Sigmoid colon (tissue), 7 donors: Measurements from ENCODE around the gene MYO15A. TPM values are rescaled to one million over a fixed set of nuclear protein-coding genes. Genes with fewer than 3 reads are reported as not detected.

ENCODE experiments used
- DNase-seq: peaks from one replicate; pipeline ENCODE4 v3.0.0-alpha.2; 2019
- H3K27ac ChIP-seq, 4 donors: fragments of 200-600 bp; sonication (generic); one replicate each; pipeline ENCODE4 v1.5.1; 2016 to 2019; ENCODE audit warnings: mild to moderate bottlenecking in 1 of 4
- H3K27me3 ChIP-seq, 3 donors: fragments of 200-600 bp; sonication (generic); one replicate each; pipeline ENCODE4 v1.5.1; 2019; ENCODE audit warnings: mild to moderate bottlenecking in 1 of 3
- H3K36me3 ChIP-seq, 4 donors: fragments of 200-600 bp; sonication (generic); one replicate each; pipeline ENCODE4 v1.5.1; 2016 to 2019
- H3K4me1 ChIP-seq, 4 donors: fragments of 200-600 bp; sonication (generic); one replicate each; pipeline ENCODE4 v1.5.1; 2017 to 2019
- H3K4me3 ChIP-seq, 4 donors: fragments of 200-600 bp; sonication (generic); one replicate each; pipeline ENCODE4 v1.5.1; 2017 to 2019; ENCODE audit warnings: mild to moderate bottlenecking in 2 of 4, moderate library complexity in 1 of 4
- H3K9me3 ChIP-seq, 4 donors: fragments of 200-600 bp in 3 of 4; sonication (generic) in 3 of 4; one replicate each; pipeline versions ENCODE4 v1.5.1 to v1.6.1; 2013 to 2019
- CTCF ChIP-seq, 4 experiments: fragments of 450-650 bp in 3 of 4; fragments of 200-600 bp in 1 of 4; IDR thresholded peaks; one replicate each; pipeline ENCODE4 v1.5.1; 2016 to 2019; ENCODE audit warnings: antibody characterized with exemption in 4 of 4, mild to moderate bottlenecking in 3 of 4, moderate library complexity in 2 of 4
- EP300 ChIP-seq, 4 donors: sonication (generic); formaldehyde crosslinking; IDR thresholded peaks; one replicate each; pipeline ENCODE4 v1.6.1; 2017; ENCODE audit warnings: antibody characterized with exemption in 4 of 4
- POLR2A ChIP-seq, 2 donors: fragments of 450-650 bp; IDR thresholded peaks; one replicate each; pipeline ENCODE4 v1.6.1; 2016; ENCODE audit warnings: antibody characterized with exemption in 2 of 2, mild to moderate bottlenecking in 2 of 2, moderate library complexity in 2 of 2
- POLR2AphosphoS5 ChIP-seq, 4 donors: sonication (generic); formaldehyde crosslinking; IDR thresholded peaks; one replicate each; pipeline ENCODE4 v1.6.1; 2017; ENCODE audit warnings: antibody characterized with exemption in 4 of 4
- WGBS, 2 donors: extraction: QIAGEN DNeasy Blood & Tissue Kit; methylation state at CpG; one replicate each; pipeline ENCODE4 v1.1.7; 2013; 5-methylcytosine and 5-hydroxymethylcytosine counted together
- intact Hi-C: fragments of 100-400 bp; cut with DNase I; formaldehyde crosslinking; loops from one replicate; pipeline ENCODE4 v1.15.1; 2023
- polyA plus RNA-seq, 3 donors: library from polyadenylated mRNA; stranded (reverse); fragments of 200-250 nt; gene quantifications; one replicate each; pipeline ENCODE4 v1.2.3, GENCODE V29; 2013
- total RNA-seq, 4 donors: library from RNA; depleted of rRNA; stranded (reverse); fragments of >200 nt; gene quantifications; one replicate each; pipeline ENCODE4 v1.1.0, GENCODE V29; 2016
- donor health status: healthy with polysubstance abuse.
- donor health status: Bipolar disorder and iron deficiency.
- donor health status: healthy.

The MYO15A gene
- total and polyA plus RNA-seq, 7 donors = 0.60 to 3.6 (median 0.72) TPM; not detected in 1

DNA sequence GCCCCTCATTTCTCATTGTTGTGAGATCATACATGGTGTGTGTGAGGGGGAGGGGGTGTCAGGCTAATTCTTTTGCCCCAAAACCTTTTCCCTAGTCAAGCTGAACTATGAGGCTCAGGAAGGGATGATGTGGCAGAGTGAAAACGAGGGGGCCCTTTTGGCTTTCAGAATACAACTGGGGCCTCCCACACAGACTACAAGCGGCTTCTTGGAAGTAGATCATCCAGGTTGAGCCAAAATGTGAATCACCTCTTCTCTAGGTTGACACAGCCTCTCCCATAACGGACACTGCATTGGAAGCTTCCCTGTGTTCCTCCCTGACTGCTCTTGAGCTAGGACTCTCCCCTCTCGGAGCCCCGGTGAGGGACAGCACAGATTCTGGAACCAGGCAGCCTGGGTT lies 72.8 kb downstream of the MYO15A start:
- WGBS, 2 donors = 59 to 73% methylated on average over 5 of the region's 5 CpGs
- intact Hi-C loops = loop anchor here (5.0 to 10.0 kb wide), 3 partner anchors 76 to 497 kb away; partner anchors contain the start of genes DRG2, FLII and RAI1

DNA sequence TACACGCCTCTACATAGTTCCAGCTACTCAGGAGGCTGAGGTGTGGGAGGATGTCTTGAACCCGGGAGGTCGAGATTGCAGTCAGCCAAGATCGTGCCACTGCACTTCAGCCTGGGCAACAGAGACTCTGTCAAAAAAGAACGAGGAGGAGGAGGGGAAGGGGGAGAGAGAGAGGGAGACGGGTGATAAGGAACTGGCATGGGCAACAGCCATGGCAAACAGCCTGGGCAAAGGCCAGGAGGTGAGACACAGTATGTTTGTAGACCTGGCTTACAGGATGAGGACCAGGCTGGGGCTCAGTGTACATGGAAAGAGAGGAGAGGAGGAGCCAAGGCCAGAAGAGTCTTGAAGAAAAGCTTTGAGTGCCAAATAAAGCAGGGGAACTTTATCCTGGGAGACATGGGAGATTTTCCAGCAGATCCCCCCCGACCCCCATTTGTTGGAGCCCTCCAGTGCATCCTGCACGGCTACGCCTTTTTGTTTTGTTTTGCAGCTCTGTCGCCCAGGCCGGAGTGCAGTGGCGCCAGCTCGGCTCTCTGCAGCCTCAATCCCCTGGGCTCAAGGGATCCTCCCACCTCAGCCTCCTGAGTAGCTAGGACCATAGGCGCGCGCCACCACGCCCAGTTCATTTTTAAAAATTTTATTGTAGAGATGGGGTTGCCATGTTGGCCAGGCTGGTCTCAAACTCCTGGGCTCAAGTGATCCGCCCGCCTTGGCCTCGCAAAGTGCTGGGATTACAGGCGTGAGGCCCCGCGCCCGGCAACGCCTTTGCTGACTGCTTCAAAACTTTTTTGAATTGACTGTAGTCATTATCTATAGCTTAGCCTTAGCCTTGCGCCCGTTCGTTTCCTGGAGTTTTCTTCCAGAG lies 73.8 kb downstream of the MYO15A start:
- H3K9me3 ChIP-seq = no peaks in the 10 kb centered on the region
- intact Hi-C loops = loop anchor here (2.0 to 10.0 kb wide), 4 partner anchors 42 to 498 kb away; partner anchors contain the start of genes DRG2, FLII, LLGL1 and RAI1
- peak in 1 of 4 donors; percentile 11 for TF ChIP-seq POLR2AphosphoS5 (IDR thresholded peaks at IDR 0.05)
- no peak for TF ChIP-seq POLR2A (IDR thresholded peaks at IDR 0.05)
- no peak for TF ChIP-seq CTCF (IDR thresholded peaks at IDR 0.05)
- no peak for TF ChIP-seq EP300 (IDR thresholded peaks at IDR 0.05)
- H3K27me3 ChIP-seq = no peaks in the 10 kb centered on the region
- DNase-seq = no peak
- H3K36me3 ChIP-seq = no peaks in the 10 kb centered on the region
- H3K27ac ChIP-seq = peak overlapping the region; percentile 97 to 99 (median 98)
- WGBS, 2 donors = 6 to 25% methylated on average over 28 of the region's 28 CpGs
- peaks cover 0 to 43% (median 39%) of the 10 kb centered on the region in 4 donors for H3K4me1 ChIP-seq
- peak overlapping the region; percentile 87 to 94 (median 92) for H3K4me3 ChIP-seq

More for the DNA sequence above, 72.8 kb downstream of the MYO15A start:
- Histone ChIP-seq H3K4me1 (peaks cover 0 to 33% (median 29%) of the 10 kb centered on the region in 4 donors), H3K9me3 (no peaks in the 10 kb centered on the region), H3K36me3 (no peaks in the 10 kb centered on the region), H3K4me3 (no peak overlapping the region), H3K27me3 (no peaks in the 10 kb centered on the region), H3K27ac (peak overlapping the region; percentile 97 to 99 (median 98))
- TF ChIP-seq POLR2AphosphoS5 (IDR thresholded peaks at IDR 0.05) (no peak), POLR2A (IDR thresholded peaks at IDR 0.05) (no peak), EP300 (IDR thresholded peaks at IDR 0.05) (no peak), CTCF (IDR thresholded peaks at IDR 0.05) (no peak)
- no peak for DNase-seq

DNA sequence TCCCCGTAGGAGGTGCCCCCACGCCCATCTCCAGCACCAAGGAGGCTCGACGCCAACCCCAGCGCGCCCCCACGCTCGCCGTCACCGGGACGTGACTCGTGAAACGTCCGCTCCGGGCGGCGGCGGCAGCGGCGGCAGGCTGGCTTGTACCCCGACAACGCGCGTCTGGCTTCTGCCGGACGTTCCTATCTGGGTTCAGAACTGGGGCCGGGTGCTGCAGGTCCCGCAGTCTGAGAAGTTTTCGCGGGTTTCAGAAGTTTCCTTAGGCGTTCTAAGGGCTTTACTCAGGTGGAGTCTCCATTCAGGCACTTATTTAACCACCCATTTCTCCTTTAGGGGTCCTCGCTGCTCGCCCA lies 74.4 kb downstream of the MYO15A start:
- Histone ChIP-seq H3K9me3 (no peaks in the 10 kb centered on the region), H3K27ac (peak overlapping the region; percentile 97 to 99 (median 98)), H3K4me3 (peak overlapping the region; percentile 87 to 94 (median 92)), H3K36me3 (no peaks in the 10 kb centered on the region), H3K4me1 (peaks cover 0 to 49% (median 45%) of the 10 kb centered on the region in 4 donors), H3K27me3 (no peaks in the 10 kb centered on the region)
- DNase-seq = peak; percentile 92
- intact Hi-C loops = loop anchor here (2.0 to 10.0 kb wide), 4 partner anchors 42 to 498 kb away; partner anchors contain the start of genes DRG2, FLII, LLGL1 and RAI1
- TF ChIP-seq POLR2A (IDR thresholded peaks at IDR 0.05) (no peak), CTCF (IDR thresholded peaks at IDR 0.05) (no peak), POLR2AphosphoS5 (IDR thresholded peaks at IDR 0.05) (peak in 1 of 4 donors; percentile 18), EP300 (IDR thresholded peaks at IDR 0.05) (no peak)
- 0 to 1% methylated on average over 33 of the region's 33 CpGs for WGBS, 2 donors

DNA sequence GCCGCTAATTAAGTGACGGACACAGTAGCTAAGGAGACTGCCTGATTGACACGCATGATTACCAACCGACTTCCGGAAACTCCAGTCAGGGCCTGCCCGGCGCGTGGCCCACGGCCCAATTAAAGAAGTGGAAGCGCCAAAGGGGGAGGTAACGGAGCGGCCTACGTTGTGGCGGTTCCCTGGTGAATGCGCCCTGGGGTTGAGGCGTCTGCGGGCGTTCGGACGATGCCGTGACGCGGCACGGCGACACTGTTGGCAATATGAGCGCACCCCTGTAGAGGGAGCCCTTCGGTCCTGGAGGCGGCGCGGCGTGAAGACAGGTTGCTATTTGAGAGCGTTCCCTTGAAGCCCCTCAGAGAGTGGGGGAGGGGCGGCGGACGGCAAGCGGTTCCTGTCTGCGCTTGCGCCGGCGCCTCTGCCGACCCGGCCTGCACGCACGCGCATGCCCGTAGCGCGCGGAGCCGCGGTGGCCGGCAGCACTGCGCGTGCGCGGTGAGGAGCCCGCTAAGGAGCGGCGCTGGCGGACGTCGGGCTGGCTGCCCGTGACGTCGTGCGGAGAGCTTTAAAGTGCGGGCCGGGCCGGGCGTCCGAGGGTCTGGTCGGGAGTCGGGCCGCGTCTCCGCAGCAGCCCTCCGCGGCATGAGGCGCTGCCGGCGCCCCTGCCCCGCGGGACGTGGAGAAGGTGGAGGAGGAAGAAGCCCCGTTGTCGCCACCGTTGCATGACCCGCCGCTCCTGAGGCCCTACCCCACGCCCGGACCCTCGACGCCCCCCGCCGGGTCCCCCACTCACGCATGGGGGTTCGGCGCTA lies 75.0 kb downstream of the MYO15A start, which contains the start of gene ALKBH5:
Gene ALKBH5, plus strand, starts transcription at position 495 of the 809 bp plus-strand sequence. CDS start 416 bp downstream, outside the sequence.
- intact Hi-C loops = loop anchor here (2.0 to 10.0 kb wide), 4 partner anchors 41 to 499 kb away; partner anchors contain the start of genes DRG2, FLII, LLGL1 and RAI1

More for the DNA sequence above, 75.0 kb downstream of the MYO15A start, which contains the start of gene ALKBH5:
- TF ChIP-seq POLR2AphosphoS5 (IDR thresholded peaks at IDR 0.05) = peak; percentile 95 to 99 (median 96)
- TF ChIP-seq CTCF (IDR thresholded peaks at IDR 0.05) = no peak
- peak; percentile 71 to 77 for TF ChIP-seq POLR2A (IDR thresholded peaks at IDR 0.05)
- no peak for TF ChIP-seq EP300 (IDR thresholded peaks at IDR 0.05)
- Histone ChIP-seq H3K4me3 (peak within 1 kb of the TSS; percentile 87 to 94 (median 92)), H3K27me3 (no peaks in the 10 kb centered on the region), H3K9me3 (no peaks in the 10 kb centered on the region), H3K4me1 (peaks cover 0 to 55% (median 51%) of the 10 kb centered on the region in 4 donors), H3K27ac (peak within 1 kb of the TSS; percentile 97 to 99 (median 98)), H3K36me3 (no peaks in the 10 kb centered on the region)
- DNase-seq = peak; percentile 99
- WGBS, 2 donors = 0 to 1% methylated on average over 98 of the region's 98 CpGs
